Right lobe of liver (tissue), 4 donors: Measurements from ENCODE around the gene WDSUB1.

Source experiments
- CTCF ChIP-seq, 4 donors: fragments of 200-600 bp in 3 of 4; fragments of 450-650 bp in 1 of 4; IDR thresholded peaks; one replicate each; pipeline versions ENCODE4 v1.5.1 to v1.8.0; 2016 to 2022; ENCODE audit warnings: antibody characterized with exemption in 4 of 4, mild to moderate bottlenecking in 2 of 4
- POLR2A ChIP-seq: fragments of 450-650 bp; IDR thresholded peaks from one replicate; pipeline ENCODE4 v1.6.1; 2017; ENCODE audit warnings: antibody characterized with exemption, mild to moderate bottlenecking
- donor health status: DM: no; HTN: no; CAD: no.
- donor health status: DM: no; HTN: no; CAD: no.
- donor health status: DM: no; HTN: yes; CAD: no.

DNA sequence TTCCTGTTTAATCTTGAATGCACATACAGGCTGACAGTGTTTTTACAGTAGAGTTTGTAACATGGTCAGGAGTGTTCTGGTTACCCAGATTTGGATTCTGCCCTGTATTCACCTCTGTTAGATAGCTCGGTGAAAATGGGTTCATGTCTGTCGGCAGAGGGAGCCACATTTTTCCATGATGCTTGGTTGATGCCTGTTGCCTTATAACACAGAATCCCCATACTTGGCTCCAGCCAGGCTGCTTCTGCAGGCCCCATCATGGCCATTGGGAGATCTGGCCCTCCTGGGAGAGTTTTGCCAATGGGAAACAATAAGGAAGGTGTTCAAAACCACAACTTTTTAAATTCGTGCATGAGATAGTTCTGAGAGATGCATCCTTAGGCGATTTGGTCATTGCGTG, 78.1 kb downstream of the WDSUB1 start:
- TF ChIP-seq CTCF (IDR thresholded peaks at IDR 0.05) (no peak), POLR2A (no peak)
